Measurements from ENCODE around the gene TMTC2. TPM values are rescaled to one million over a fixed set of nuclear protein-coding genes. Genes with fewer than 3 reads are reported as not detected.
A peak's percentile ranks its signal among the peaks of the same experiment; 100 is the strongest.

The TMTC2 gene
- polyA plus RNA-seq, 3 donors = 32.3 to 33.5 (median 33.5) TPM

- no peak for DNase-seq
Observed at GRCh38 chr12:82672811-82673495, 13.8 kb upstream of the TMTC2 start.

GRCh38 chr12:82673698-82674097 is 13.0 kb upstream of the TMTC2 start:
- DNase-seq = no peak

- no peak for DNase-seq
Observed at GRCh38 chr12:82675246-82675645, 11.5 kb upstream of the TMTC2 start.

GRCh38 chr12:82682326-82682725 is 4.4 kb upstream of the TMTC2 start:
- no peak for DNase-seq

- DNase-seq = no peak
Observed at GRCh38 chr12:82682851-82683261, 3.9 kb upstream of the TMTC2 start.

GRCh38 chr12:82685790-82686167 is 927 bp upstream of the TMTC2 start:
- peak; percentile 94 for DNase-seq

- DNase-seq = peak; percentile 52
Observed at GRCh38 chr12:82687021-82688011, 610 bp downstream of the TMTC2 start.

- DNase-seq = no peak
Observed at GRCh38 chr12:82688035-82688501, 1.4 kb downstream of the TMTC2 start.

- DNase-seq = no peak
Observed at GRCh38 chr12:82688596-82688995, 1.9 kb downstream of the TMTC2 start.

- DNase-seq = no peak
Observed at GRCh38 chr12:82690006-82690405, 3.3 kb downstream of the TMTC2 start.

GRCh38 chr12:82691513-82691912 is 4.8 kb downstream of the TMTC2 start:
- DNase-seq = no peak

- DNase-seq = no peak
Observed at GRCh38 chr12:82694276-82694675, 7.6 kb downstream of the TMTC2 start.

- DNase-seq = no peak
Observed at GRCh38 chr12:82694970-82695369, 8.3 kb downstream of the TMTC2 start.

- no peak for DNase-seq
Observed at GRCh38 chr12:82695531-82695930, 8.8 kb downstream of the TMTC2 start.

GRCh38 chr12:82696543-82696942 is 9.8 kb downstream of the TMTC2 start:
- no peak for DNase-seq

- DNase-seq = no peak
Observed at GRCh38 chr12:82698708-82699564, 12.2 kb downstream of the TMTC2 start.

- no peak for DNase-seq
Observed at GRCh38 chr12:82705774-82706173, 19.1 kb downstream of the TMTC2 start.

- peak; percentile 53 for DNase-seq
Observed at GRCh38 chr12:82708061-82708879, 21.6 kb downstream of the TMTC2 start.

- no peak for DNase-seq
Observed at GRCh38 chr12:82709794-82710355, 23.2 kb downstream of the TMTC2 start.

- no peak for DNase-seq
Observed at GRCh38 chr12:82710741-82711140, 24.0 kb downstream of the TMTC2 start.

GRCh38 chr12:82714427-82714826 is 27.7 kb downstream of the TMTC2 start:
- no peak for DNase-seq
